Tibial nerve (tissue), 4 donors: ENCODE data around the gene CSDE1. TPM values are rescaled to one million over a fixed set of nuclear protein-coding genes. Genes with fewer than 3 reads are reported as not detected.

Experiments
- DNase-seq, 2 donors: peaks; one replicate each; pipeline ENCODE4 v3.0.0-alpha.2; 2019; ENCODE audit warnings: low spot score in 2 of 2
- H3K27ac ChIP-seq, 4 donors: fragments of 200-600 bp; sonication (generic) in 3 of 4; one replicate each; pipeline ENCODE4 v1.5.1; 2017 to 2019; ENCODE audit warnings: mild to moderate bottlenecking in 1 of 4
- H3K27me3 ChIP-seq, 2 donors: fragments of 200-600 bp; sonication (generic) in 1 of 2; one replicate each; pipeline versions ENCODE4 v1.5.1 to v1.6.0; 2017 to 2019
- H3K36me3 ChIP-seq, 3 donors: fragments of 200-600 bp; sonication (generic); one replicate each; pipeline ENCODE4 v1.5.1; 2018 to 2019
- H3K4me1 ChIP-seq, 4 donors: fragments of 200-600 bp; sonication (generic) in 3 of 4; one replicate each; pipeline ENCODE4 v1.5.1; 2017 to 2019
- H3K4me3 ChIP-seq, 4 donors: fragments of 200-600 bp; sonication (generic) in 3 of 4; one replicate each; pipeline ENCODE4 v1.5.1; 2017 to 2019; ENCODE audit warnings: mild to moderate bottlenecking in 1 of 4, moderate library complexity in 1 of 4
- H3K9me3 ChIP-seq, 4 donors: fragments of 200-600 bp; sonication (generic) in 3 of 4; one replicate each; pipeline ENCODE4 v1.5.1; 2017 to 2019
- CTCF ChIP-seq, 5 experiments: fragments of 200-600 bp in 3 of 5; fragments of 450-650 bp in 2 of 5; sonication (generic) in 3 of 5; IDR thresholded peaks; one replicate each; pipeline ENCODE4 v1.5.1; 2016 to 2019; ENCODE audit warnings: antibody characterized with exemption in 5 of 5, mild to moderate bottlenecking in 3 of 5, moderate library complexity in 2 of 5
- EP300 ChIP-seq, 2 donors: sonication (generic); formaldehyde crosslinking; IDR thresholded peaks; one replicate each; pipeline ENCODE4 v1.6.1; 2017; ENCODE audit warnings: antibody characterized with exemption in 2 of 2, mild to moderate bottlenecking in 1 of 2
- POLR2A ChIP-seq, 2 donors: fragments of 450-650 bp; IDR thresholded peaks; one replicate each; pipeline ENCODE4 v1.6.1; 2017; ENCODE audit warnings: antibody characterized with exemption in 2 of 2, mild to moderate bottlenecking in 2 of 2, moderate library complexity in 2 of 2
- WGBS, 2 donors: methylation state at CpG; one replicate each; pipeline ENCODE4 v1.1.5; 2018; 5-methylcytosine and 5-hydroxymethylcytosine counted together
- total RNA-seq, 4 donors: library from RNA; depleted of rRNA; stranded (reverse); fragments of >200 nt; gene quantifications; one replicate each; pipeline ENCODE4 v1.1.0, GENCODE V29; 2016

The CSDE1 gene
- total RNA-seq, 4 donors from 2014 or later = 528 to 1,344 (median 763) TPM

DNA sequence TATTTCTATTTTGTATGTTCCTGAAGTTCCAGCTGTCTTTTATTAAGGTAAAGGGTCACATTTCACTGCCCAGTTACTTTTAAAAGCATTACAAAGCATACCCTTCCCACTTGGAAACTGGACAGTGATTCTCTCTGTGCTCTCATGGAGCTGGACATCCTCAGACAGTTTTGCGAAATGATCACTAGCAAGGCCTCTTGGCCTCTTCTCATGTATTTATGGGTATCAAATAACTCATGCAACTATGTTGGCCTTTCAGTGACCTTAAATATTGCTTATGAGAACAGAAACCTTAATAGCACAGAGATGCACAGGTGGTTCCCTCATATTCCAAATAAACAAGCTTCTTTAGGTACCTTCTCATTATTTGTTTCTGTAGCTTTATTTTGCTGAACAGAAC lies 54.5 kb downstream of the CSDE1 start:
- TF ChIP-seq EP300 (IDR thresholded peaks at IDR 0.05) = no peak
- no peak for TF ChIP-seq POLR2A (IDR thresholded peaks at IDR 0.05)
- no peak for TF ChIP-seq CTCF (IDR thresholded peaks at IDR 0.05)
- Histone ChIP-seq H3K9me3 (no peaks in the 10 kb centered on the region), H3K27ac (no peak overlapping the region), H3K36me3 (peaks cover 0 to 35% (median 0%) of the 10 kb centered on the region in 3 donors), H3K4me1 (no peaks in the 10 kb centered on the region), H3K27me3 (no peaks in the 10 kb centered on the region), H3K4me3 (no peak overlapping the region)
- DNase-seq = no peak
- 85 to 89% methylated on average over 1 of the region's 1 CpG for WGBS, 2 donors

GRCh38 chr1:114702737-114703136 lies 55.0 kb downstream of the CSDE1 start:
- WGBS, 2 donors = 87 to 89% methylated on average over 5 of the region's 5 CpGs
- H3K9me3 ChIP-seq = no peaks in the 10 kb centered on the region

DNA sequence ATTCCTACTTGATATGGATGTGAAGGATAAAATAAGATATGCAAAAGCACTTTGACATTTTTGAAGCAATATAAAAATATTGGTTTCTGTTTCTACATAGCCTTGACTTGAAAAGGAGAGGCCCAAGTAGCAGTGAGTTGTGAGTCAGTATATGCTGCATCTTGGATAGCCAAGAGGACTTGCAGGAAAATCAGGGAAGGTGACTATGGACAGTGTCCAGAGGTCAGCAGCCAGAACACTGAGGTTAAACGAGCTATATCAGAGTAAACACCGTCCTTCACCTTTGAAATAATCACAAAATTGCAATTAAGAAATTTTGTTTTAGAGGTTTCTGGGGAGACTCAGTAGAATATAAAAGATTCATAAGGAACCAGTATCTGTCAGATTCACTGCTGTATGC lies 55.9 kb downstream of the CSDE1 start:
- no peak for TF ChIP-seq POLR2A (IDR thresholded peaks at IDR 0.05)
- no peak for TF ChIP-seq EP300 (IDR thresholded peaks at IDR 0.05)
- TF ChIP-seq CTCF (IDR thresholded peaks at IDR 0.05) = no peak
- Histone ChIP-seq H3K9me3 (no peaks in the 10 kb centered on the region), H3K36me3 (peaks cover 0 to 22% (median 0%) of the 10 kb centered on the region in 3 donors), H3K27ac (no peak overlapping the region), H3K4me1 (no peaks in the 10 kb centered on the region), H3K4me3 (no peak overlapping the region), H3K27me3 (no peaks in the 10 kb centered on the region)
- WGBS, 2 donors = 65 to 69% methylated on average over 2 of the region's 2 CpGs
- DNase-seq = no peak

More at GRCh38 chr1:114702737-114703136, 55.0 kb downstream of the CSDE1 start:
- Histone ChIP-seq H3K4me1 (no peaks in the 10 kb centered on the region), H3K4me3 (no peak overlapping the region), H3K27ac (no peak overlapping the region), H3K27me3 (no peaks in the 10 kb centered on the region), H3K36me3 (peaks cover 0 to 30% (median 0%) of the 10 kb centered on the region in 3 donors)
- DNase-seq = no peak
- TF ChIP-seq CTCF (IDR thresholded peaks at IDR 0.05) (no peak), POLR2A (IDR thresholded peaks at IDR 0.05) (no peak), EP300 (IDR thresholded peaks at IDR 0.05) (no peak)

DNA sequence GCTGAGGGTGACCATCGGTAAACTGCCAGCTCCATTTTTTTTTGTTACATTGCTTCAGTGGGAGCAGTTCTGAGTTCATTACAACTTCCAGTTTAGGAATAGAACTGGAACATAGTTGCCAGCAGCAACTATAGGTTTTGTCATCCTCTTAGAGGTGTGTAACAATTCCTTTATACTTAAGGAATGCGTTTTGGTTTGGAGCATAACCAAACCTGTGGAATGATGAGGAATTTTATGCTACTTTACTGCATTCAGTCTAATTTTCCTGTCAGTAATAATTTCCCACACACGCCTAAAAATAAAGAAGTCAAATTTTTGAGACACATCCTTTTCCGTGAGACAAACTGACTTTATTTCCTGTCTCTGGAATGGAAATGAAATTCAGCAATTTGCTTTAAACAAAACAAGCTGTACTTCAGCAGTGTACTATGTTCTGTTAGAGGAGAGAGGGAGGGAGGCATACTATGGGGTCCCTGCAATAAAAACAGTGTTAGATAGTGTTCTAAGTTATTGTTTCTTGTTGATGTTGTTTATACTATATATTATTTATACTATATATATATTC lies 57.7 kb downstream of the CSDE1 start:
- no peak for DNase-seq
- no peaks in the 10 kb centered on the region for H3K4me1 ChIP-seq
- H3K27me3 ChIP-seq = no peaks in the 10 kb centered on the region
- H3K36me3 ChIP-seq = peaks cover 0 to 4% (median 0%) of the 10 kb centered on the region in 3 donors
- TF ChIP-seq CTCF (IDR thresholded peaks at IDR 0.05) (no peak), EP300 (IDR thresholded peaks at IDR 0.05) (no peak), POLR2A (IDR thresholded peaks at IDR 0.05) (no peak)
- no peaks in the 10 kb centered on the region for H3K9me3 ChIP-seq
- no peak overlapping the region for H3K4me3 ChIP-seq
- 40 to 44% methylated on average over 4 of the region's 4 CpGs for WGBS, 2 donors
- no peak overlapping the region for H3K27ac ChIP-seq

GRCh38 chr1:114696810-114697209 lies 61.0 kb downstream of the CSDE1 start:
- H3K27me3 ChIP-seq = peaks cover 0 to 3% of the 10 kb centered on the region in 2 donors
- no peak for DNase-seq
- H3K9me3 ChIP-seq = no peaks in the 10 kb centered on the region
- no peak overlapping the region for H3K27ac ChIP-seq
- no peaks in the 10 kb centered on the region for H3K36me3 ChIP-seq
- no peak for TF ChIP-seq CTCF (IDR thresholded peaks at IDR 0.05)
- TF ChIP-seq POLR2A (IDR thresholded peaks at IDR 0.05) = no peak
- TF ChIP-seq EP300 (IDR thresholded peaks at IDR 0.05) = no peak
- no peak overlapping the region for H3K4me3 ChIP-seq
- no peaks in the 10 kb centered on the region for H3K4me1 ChIP-seq
